PC-3 (cell line): ENCODE measurements around the gene SLC2A9. TPM values are rescaled to one million over a fixed set of nuclear protein-coding genes. Genes with fewer than 3 reads are reported as not detected.

ENCODE experiments used
- ATAC-seq: fragments of 200-7000 bp; cut with Tn5 transposase; 2 replicates; pipeline ENCODE4 v1.9.1; 2020; ENCODE audit warnings: mild to moderate bottlenecking, moderate library complexity
- BruUV-seq: library from RNA; stranded (reverse); fragments of 400-500 nt; replicated peaks from 2 replicates; lab custom pipeline; 2021; lab: Mats Ljungman, UMichigan
- CTCF ChIA-PET: fragments of 300-600 bp; sonication (Branson Sonifier 250); formaldehyde crosslinking; loops from one replicate; lab custom pipeline; 2022; ENCODE audit warnings: antibody characterized with exemption; lab: Charles Lee
- POLR2A ChIA-PET: fragments of 300-600 bp; sonication (Branson Sonifier 250); formaldehyde crosslinking; loops from one replicate; lab custom pipeline; 2022; ENCODE audit warnings: antibody characterized with exemption; ENCODE audit not compliant: unreplicated experiment; lab: Charles Lee
- DNase-seq: peaks from one replicate; pipeline ENCODE4 v3.0.0-alpha.2; 2015
- H2AFZ ChIP-seq: fragments of 300-600 bp; sonication (generic); 2 replicates; pipeline ENCODE4 v1.6.0; 2016; ENCODE audit warnings: antibody characterized with exemption, low read length
- H3F3A ChIP-seq: fragments of 300-600 bp; sonication (generic); one replicate; pipeline ENCODE4 v1.6.0; 2017; ENCODE audit warnings: antibody characterized with exemption, low read length, control low read depth, mild to moderate bottlenecking; ENCODE audit not compliant: unreplicated experiment
- H3K27ac ChIP-seq: fragments of 300-600 bp; sonication (generic); 2 replicates; pipeline ENCODE4 v1.5.1; 2016; ENCODE audit warnings: mild to moderate bottlenecking, low read length
- H3K27me3 ChIP-seq: fragments of 300-600 bp; sonication (generic); 2 replicates; pipeline ENCODE4 v1.6.1; 2016; ENCODE audit warnings: low read length, mixed read lengths
- H3K36me3 ChIP-seq: fragments of 300-600 bp; sonication (generic); 2 replicates; pipeline ENCODE4 v1.6.1; 2016; ENCODE audit warnings: low read depth, mixed run types, low read length, mixed read lengths
- H3K4me1 ChIP-seq: fragments of 300-600 bp; sonication (generic); 2 replicates; pipeline ENCODE4 v1.5.1; 2016; ENCODE audit warnings: low read length; ENCODE audit not compliant: insufficient read depth
- H3K4me2 ChIP-seq: fragments of 300-600 bp; sonication (generic); 2 replicates; pipeline ENCODE4 v1.6.0; 2016; ENCODE audit warnings: low read length
- H3K4me3 ChIP-seq: fragments of 300-600 bp; sonication (generic); 2 replicates; pipeline ENCODE4 v1.5.1; 2016; ENCODE audit warnings: mild to moderate bottlenecking, low read length, mixed read lengths
- H3K79me2 ChIP-seq: fragments of 300-600 bp; sonication (generic); 2 replicates; pipeline ENCODE4 v1.6.1; 2017; ENCODE audit warnings: low read length, mixed read lengths
- H3K9ac ChIP-seq: fragments of 300-600 bp; sonication (generic); 2 replicates; pipeline ENCODE4 v1.6.0; 2016; ENCODE audit warnings: mild to moderate bottlenecking, low read length
- H3K9me2 ChIP-seq: fragments of 300-600 bp; sonication (generic); replicated peaks from 2 replicates; pipeline ENCODE4 v1.6.1; 2016; ENCODE audit warnings: mixed run types, low read length, mixed read lengths
- H3K9me3 ChIP-seq: fragments of 300-600 bp; sonication (generic); 2 replicates; pipeline ENCODE4 v1.6.1; 2016; ENCODE audit warnings: low read length, mixed read lengths
- H4K20me1 ChIP-seq: fragments of 300-600 bp; sonication (generic); 2 replicates; pipeline ENCODE4 v1.6.1; 2016; ENCODE audit warnings: low read length, mixed read lengths
- EZH2 ChIP-seq: fragments of 300-600 bp; sonication (generic); IDR thresholded peaks from one replicate; pipeline ENCODE4 v1.6.1; 2017; ENCODE audit warnings: antibody characterized with exemption, mild to moderate bottlenecking, low read length; ENCODE audit not compliant: unreplicated experiment
- EZH2phosphoT487 ChIP-seq: fragments of 300-600 bp; sonication (generic); IDR thresholded peaks from 2 replicates; pipeline ENCODE4 v1.6.1; 2018; ENCODE audit warnings: mild to moderate bottlenecking, antibody characterized with exemption, low read length, borderline replicate concordance
- intact Hi-C: fragments of 100-400 bp; cut with micrococcal nuclease; formaldehyde crosslinking; loops from 2 replicates; pipeline ENCODE4 v1.9.0; 2023
- total RNA-seq: library from RNA; depleted of rRNA; stranded (reverse); fragments of >200 nt; gene quantifications from 2 replicates; pipeline ENCODE4 v1.2.3, GENCODE V29; 2014
- TF ChIP-seq, protein P1 (sequence below): fragments of 300-600 bp; sonication (generic); conservative IDR thresholded peaks from 2 replicates; pipeline ENCODE4 v1.5.1; 2017; ENCODE audit warnings: antibody characterized with exemption, low read depth, mild to moderate bottlenecking, low read length

SLC2A9 gene
- total RNA-seq, 1 experiment from 2014 or later, result 0.11 TPM

- no peak for ATAC-seq
- TF ChIP-seq EZH2phosphoT487 (no peak), EZH2 (no peak)
- TF ChIP-seq, protein P1, sequence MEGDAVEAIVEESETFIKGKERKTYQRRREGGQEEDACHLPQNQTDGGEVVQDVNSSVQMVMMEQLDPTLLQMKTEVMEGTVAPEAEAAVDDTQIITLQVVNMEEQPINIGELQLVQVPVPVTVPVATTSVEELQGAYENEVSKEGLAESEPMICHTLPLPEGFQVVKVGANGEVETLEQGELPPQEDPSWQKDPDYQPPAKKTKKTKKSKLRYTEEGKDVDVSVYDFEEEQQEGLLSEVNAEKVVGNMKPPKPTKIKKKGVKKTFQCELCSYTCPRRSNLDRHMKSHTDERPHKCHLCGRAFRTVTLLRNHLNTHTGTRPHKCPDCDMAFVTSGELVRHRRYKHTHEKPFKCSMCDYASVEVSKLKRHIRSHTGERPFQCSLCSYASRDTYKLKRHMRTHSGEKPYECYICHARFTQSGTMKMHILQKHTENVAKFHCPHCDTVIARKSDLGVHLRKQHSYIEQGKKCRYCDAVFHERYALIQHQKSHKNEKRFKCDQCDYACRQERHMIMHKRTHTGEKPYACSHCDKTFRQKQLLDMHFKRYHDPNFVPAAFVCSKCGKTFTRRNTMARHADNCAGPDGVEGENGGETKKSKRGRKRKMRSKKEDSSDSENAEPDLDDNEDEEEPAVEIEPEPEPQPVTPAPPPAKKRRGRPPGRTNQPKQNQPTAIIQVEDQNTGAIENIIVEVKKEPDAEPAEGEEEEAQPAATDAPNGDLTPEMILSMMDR, result no peak
- Histone ChIP-seq H2AFZ (no peak overlapping the region), H3K36me3 (no peaks in the 10 kb centered on the region), H3K9ac (no peak overlapping the region), H3K9me3 (no peaks in the 10 kb centered on the region), H3K9me2 (no peaks in the 10 kb centered on the region), H3K4me2 (no peak overlapping the region), H3K27ac (no peak overlapping the region), H3K27me3 (no peaks in the 10 kb centered on the region), H3K79me2 (no peaks in the 10 kb centered on the region), H3K4me3 (no peak overlapping the region), H3F3A (no peaks in the 10 kb centered on the region), H3K4me1 (no peaks in the 10 kb centered on the region), H4K20me1 (no peaks in the 10 kb centered on the region)
- no TSS peak for BruUV-seq
- ChIA-PET POLR2A (no interaction called here), CTCF (no interaction called here)
- intact Hi-C loops, result no loop called here
- DNase-seq, result no peak
These were observed 208.6 kb downstream of the SLC2A9 start for GRCh38 chr4:9812501-9813340.

DNA sequence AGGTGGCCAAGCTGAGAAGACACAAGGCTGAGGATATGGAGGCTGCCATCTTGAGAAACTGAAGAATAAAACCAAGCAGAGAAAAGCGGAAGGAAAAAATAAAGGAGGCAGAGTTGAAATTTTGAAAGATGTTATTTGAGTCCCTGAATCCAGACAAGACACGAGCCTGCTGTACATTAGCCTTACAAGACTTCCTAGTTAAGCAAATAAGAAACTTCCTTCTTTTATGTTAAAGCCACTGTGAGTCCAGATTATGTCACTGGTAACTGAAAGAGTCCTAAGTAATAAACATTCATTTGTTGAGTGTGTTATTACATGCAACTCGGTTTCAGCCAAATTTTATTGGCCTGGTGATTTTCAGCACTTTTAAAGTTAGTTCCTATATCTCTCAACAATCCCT lies 209.5 kb downstream of the SLC2A9 start:
- H2AFZ ChIP-seq, result no peak overlapping the region
- no TSS peak for BruUV-seq
- H3K9me3 ChIP-seq, result no peaks in the 10 kb centered on the region
- H3K27ac ChIP-seq, result no peak overlapping the region
- no peaks in the 10 kb centered on the region for H3F3A ChIP-seq
- ChIA-PET CTCF (no interaction called here), POLR2A (no interaction called here)
- no peak overlapping the region for H3K4me3 ChIP-seq
- no peaks in the 10 kb centered on the region for H4K20me1 ChIP-seq
- H3K27me3 ChIP-seq, result no peaks in the 10 kb centered on the region
- H3K4me2 ChIP-seq, result no peak overlapping the region
- no peaks in the 10 kb centered on the region for H3K79me2 ChIP-seq
- H3K4me1 ChIP-seq, result no peaks in the 10 kb centered on the region
- ATAC-seq (no peak), DNase-seq (no peak)
- no peak overlapping the region for H3K9ac ChIP-seq
- intact Hi-C loops, result no loop called here
- H3K36me3 ChIP-seq, result no peaks in the 10 kb centered on the region
- no peaks in the 10 kb centered on the region for H3K9me2 ChIP-seq
- TF ChIP-seq EZH2 (no peak), EZH2phosphoT487 (no peak)
- TF ChIP-seq, protein P1, result no peak

- BruUV-seq, result no TSS peak
- no peak overlapping the region for H3K4me2 ChIP-seq
- no peak overlapping the region for H3K9ac ChIP-seq
- H3K27ac ChIP-seq, result no peak overlapping the region
- no peaks in the 10 kb centered on the region for H3K36me3 ChIP-seq
- DNase-seq (no peak), ATAC-seq (no peak)
- H3F3A ChIP-seq, result no peaks in the 10 kb centered on the region
- no peak overlapping the region for H2AFZ ChIP-seq
- no peaks in the 10 kb centered on the region for H3K79me2 ChIP-seq
- no peak overlapping the region for H3K4me3 ChIP-seq
- ChIA-PET CTCF (no interaction called here), POLR2A (no interaction called here)
- H3K9me2 ChIP-seq, result no peaks in the 10 kb centered on the region
- intact Hi-C loops, result no loop called here
- TF ChIP-seq EZH2phosphoT487 (no peak), EZH2 (no peak)
- TF ChIP-seq, protein P1, result no peak
- no peaks in the 10 kb centered on the region for H3K27me3 ChIP-seq
- H3K4me1 ChIP-seq, result no peaks in the 10 kb centered on the region
- no peaks in the 10 kb centered on the region for H3K9me3 ChIP-seq
- no peaks in the 10 kb centered on the region for H4K20me1 ChIP-seq
These were observed 213.2 kb downstream of the SLC2A9 start for GRCh38 chr4:9808077-9808476.
